HG03432 (cell line): ENCODE measurements around the gene TCEANC.

Source experiments
- ATAC-seq: cut with Tn5 transposase; IDR thresholded peaks from one replicate; pipeline ENCODE4 v1.9.1; 2021; ENCODE audit warnings: mild to moderate bottlenecking, moderate library complexity; ENCODE audit not compliant: unreplicated experiment

TCEANC gene

DNA sequence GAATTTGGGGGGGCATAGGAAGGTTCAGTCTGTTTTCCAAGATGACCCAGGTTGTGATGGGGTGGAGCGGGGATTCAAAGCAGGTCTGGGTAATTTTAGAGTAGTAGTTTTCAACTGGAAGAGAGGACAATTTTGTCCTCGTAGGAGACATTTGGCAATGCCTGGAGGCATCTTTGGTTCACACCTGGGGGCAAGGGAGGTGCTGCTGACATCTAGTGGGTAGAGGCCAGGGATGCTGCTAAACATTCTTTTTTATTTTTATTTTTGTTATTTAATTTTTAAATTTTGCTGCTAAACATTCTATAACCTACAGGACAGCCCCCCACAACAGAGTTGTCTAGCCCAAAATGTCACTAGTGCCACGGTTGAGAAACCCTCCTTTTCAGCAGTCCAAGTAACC, 37.9 kb downstream of the TCEANC start:
- no peak for ATAC-seq

DNA sequence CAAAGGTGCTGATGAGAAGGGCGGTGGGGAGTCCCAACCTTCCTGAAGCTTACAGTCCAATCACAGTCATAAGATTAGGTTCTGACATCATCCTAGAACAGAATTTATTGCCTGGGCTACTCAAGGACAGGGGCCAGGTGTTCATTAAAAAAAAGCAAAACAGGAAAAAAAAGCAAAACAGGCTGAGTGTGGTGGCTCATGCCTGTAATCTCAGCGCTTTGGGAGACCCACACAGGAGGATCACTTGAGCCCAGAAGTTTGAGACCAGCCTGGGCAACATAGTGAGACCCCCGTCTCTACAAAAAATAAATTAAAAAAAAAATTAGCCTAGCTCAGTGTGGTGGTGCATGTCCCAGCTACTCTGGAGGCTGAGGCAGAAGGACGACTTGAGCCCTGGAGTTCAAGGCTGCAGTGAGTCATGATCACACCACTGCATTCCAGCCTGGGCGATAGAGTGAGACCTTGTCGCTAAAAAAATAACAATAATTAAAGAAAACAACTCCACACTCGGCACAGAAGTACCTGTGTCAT, 39.0 kb downstream of the TCEANC start:
- no peak for ATAC-seq

DNA sequence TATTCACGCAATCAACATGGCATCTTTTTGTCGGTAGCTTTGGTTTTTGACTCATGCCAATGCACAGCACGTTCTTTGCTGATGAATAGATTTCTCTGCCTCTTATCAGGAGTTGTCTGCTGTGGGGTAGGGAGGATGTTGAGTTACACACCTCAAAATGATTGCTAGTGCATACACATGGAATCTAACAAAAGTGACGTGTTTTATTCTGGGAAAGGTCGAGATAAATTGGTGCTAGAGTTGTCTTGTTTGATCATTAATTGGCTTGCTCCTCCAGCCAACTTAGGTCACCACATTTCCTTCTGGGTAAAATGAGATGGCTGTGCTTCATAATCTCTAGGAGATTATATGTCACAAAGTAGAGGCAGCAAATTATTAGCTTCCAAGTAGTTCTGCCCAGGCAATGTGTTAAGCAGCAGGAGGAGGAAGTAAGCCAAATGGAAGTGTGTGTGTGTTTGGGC, 39.9 kb downstream of the TCEANC start:
- no peak for ATAC-seq

DNA sequence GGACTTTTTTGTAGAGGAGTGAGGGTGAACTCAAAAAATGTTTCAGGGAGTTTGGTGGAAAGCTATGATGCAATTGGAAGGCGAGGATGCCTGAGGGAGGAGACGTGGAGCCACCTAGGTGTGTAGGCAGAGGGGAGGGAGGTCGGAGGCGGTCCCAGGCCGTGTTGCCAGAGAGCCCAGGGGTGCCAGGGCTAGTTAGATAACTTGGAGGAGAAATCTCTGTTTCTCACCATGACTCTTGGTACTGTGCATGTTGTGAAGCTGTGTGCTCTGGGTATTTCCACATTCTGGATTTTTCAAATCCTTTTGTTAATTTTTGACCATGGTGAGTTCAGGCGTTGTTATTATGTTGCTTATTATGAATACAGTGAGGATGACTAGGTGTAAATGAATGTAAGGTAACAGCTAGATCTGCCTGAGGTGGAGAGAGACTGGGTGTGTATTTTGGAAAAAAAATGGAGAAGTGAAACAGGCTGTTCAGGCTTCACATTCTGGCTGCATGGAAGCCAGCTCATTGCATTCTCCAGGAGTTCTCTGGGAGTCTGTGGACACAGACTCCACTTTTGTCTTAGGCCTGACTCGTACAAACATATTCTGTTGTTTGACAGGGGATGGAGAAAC, 40.5 kb downstream of the TCEANC start:
- no peak for ATAC-seq

DNA sequence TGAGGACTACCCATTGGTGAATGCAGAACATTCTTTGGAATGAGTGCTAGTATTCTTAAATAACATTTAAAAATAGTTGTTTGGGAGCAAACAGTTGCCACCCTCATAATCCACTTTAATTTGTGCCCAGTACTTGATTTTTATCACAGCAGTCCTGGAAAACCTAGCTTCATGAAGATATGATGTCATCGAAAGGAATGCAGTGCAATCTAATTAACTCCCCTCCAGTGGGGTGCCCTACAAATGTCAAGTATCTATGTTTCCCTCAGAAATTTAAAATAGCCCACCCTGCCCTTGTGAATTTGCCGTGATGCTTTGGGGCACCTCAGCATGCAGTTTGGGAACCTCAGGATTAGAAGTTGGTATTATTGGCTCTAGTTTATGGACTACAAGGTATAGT, 41.4 kb downstream of the TCEANC start:
- ATAC-seq = no peak

DNA sequence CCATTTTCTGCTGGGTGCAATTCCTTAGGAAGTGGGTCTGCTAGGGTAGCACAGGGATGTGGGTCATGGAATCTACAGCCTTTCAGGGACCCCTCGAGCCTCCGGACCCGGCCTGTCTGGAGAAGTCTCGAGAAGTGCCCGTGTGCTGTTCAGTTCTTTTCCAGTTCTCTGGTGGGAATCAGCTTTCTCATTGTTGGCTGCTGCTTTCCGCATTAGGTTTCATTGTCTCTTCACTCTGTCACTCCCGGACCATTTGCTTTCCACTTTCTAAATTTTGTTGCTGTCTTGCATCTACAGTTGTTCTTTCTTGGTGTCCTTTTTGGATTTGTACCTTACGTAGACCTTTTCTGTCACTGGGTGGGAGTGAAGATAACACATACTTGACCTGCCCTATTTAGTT, 42.0 kb downstream of the TCEANC start:
- no peak for ATAC-seq

DNA sequence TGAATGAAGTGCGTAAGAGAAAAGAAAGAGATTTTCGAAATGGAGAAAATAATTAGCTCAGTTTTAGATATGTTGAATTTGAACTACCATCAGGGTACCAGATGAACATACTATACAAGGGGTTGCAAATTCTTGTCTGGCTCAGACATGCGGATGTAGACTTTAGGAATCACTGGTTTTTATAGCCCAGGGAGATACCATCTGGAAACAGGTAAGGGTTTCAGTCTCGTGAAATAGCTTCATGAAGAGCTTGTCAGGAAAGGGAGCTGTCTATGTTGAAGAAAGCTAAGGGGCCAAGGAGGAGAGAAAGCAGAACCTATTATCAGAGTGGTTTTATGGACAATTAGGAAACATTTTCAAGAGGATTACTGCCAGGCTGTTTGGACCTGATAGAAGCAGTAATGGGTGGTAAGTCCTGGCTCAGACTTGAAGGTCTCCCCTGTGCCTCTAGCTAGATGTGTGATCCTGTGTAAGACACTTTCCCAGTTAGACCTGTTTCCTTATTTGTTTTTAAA, 42.7 kb downstream of the TCEANC start:
- no peak for ATAC-seq

DNA sequence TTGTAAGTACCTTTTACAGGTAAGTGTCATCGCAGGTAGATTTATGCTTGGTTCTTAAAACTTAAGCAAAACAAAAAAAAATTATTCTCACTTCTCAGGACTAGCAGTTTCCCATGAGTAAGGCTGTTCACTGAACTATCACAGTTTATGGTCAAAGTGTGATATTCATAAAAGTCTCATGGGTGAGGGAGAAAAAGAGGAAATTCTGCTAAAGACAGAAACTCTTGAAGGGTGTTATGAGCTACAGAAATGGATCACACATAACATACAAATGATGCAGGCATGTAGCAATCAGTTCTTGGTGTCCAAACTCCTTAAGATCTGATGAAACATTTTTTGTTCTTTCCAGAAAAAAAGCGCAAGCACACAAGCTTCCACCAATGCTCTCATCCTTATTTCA, 44.5 kb downstream of the TCEANC start:
- ATAC-seq = peak; percentile 65

DNA sequence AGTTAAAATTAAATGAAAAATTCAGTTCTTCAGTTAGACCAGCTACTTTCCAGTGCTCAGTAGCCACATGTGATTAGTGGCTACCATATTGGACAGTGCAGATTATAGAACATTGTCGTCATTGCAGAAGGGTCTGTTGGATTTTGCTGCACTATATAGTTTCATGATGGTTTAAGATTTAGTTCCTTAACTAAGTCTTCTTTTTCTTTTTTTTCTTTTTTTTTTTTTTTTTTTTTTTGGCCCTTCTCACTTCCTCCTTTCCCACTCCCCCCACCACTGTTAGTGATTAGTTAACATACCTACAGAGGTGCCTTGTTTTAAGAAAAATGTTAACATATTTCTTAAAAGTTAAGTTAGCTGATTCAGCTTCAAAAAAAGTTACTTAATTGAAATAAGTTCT, 45.0 kb downstream of the TCEANC start:
- peak; percentile 4 for ATAC-seq

DNA sequence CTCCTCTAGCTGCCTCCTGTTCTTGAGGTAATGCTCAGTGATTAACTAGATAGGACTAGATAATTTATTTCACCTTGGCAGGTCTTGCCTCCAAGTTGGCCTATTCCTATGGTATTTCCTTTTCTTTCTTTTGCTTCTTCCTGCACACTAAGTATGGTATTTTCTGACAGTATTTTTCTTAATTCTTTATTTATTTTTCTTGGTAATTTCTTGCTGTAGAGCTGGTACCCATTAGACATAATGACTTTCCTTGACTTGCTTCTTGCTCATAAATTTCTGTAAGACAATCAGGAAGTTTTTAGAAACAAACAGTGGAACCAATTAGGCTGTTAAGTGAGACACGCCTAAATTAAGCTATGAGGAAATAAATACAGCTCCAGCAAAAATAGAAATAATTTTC, 45.5 kb downstream of the TCEANC start:
- no peak for ATAC-seq

DNA sequence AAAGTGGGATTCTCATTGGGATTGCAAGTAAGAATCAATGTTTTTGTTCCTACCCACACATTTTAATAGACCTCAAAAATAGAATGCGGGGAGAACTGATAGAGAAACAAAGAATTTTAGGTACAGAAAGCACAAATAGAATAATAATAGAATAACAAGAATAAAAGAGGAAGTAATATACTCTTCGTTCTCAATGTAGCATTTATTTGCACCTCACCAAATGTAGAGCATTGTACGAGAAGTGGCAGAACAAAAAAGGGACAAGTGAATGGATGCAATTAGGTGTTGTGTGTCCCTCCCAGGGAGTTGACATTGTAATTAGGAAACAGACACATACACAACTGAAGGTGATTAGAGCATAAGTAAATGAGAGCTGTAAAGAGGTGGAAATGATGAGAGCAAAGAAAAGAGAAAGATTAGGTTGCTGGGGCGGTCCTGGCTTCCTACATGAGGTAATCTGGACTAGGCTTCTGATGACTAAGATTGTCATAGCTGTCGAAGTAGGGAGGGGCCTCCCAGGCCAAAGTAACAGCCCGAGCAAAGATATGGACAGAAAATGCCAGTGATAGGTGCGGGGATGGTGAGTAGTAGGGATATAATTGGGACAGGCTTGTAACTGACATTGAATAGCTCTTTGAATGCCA, 46.4 kb downstream of the TCEANC start:
- ATAC-seq = peak; percentile 67

DNA sequence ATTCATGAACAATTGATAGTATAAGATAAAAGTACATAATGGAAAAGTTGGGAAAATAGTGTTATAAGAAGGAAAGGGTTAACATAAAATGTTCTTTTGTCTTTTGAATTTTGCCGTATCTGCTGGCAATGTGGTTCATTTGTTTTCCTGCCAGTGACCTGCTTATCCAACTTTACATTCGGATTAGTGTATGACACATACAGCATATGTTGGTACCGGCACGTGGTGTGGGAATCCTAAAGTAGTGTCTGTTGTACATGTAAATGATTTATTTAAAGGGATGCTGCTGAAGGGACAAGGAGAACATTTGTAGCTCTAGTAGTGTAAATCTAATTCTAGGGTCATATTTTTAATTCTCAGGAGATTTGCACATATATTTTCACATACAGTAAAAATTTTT, 47.4 kb downstream of the TCEANC start:
- no peak for ATAC-seq

DNA sequence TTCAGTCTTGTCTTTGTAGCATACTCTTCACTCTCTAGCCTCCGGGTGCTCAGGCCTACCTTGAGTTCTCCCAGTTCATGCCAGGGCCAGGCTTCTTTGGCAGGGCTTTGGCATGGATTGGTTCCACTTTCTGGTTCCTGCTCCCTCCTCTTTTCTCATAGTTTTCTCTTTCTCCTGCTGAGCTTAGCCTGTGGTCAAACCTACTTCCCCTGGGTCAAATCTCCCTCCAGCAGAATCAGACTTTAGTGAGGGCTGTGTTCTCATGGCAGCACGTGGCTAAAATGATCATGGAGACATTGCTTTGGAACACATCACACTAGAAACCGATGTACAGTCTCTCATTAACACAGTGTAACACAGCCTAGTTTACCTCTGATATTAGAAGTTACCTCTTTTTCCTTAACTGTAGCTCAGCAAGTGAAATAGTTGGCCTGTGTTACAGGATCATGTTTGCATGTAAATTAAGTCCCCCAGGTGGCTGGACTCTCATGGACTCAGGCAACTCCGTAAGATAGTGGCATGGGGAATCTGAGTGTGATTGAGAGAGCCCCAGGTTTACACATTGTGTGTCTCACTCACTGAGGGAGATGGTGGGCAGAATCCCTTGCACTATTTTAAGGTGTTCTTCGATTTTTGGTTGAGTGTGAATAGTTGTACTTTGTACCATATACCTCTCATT, 49.3 kb downstream of the TCEANC start:
- ATAC-seq = no peak

DNA sequence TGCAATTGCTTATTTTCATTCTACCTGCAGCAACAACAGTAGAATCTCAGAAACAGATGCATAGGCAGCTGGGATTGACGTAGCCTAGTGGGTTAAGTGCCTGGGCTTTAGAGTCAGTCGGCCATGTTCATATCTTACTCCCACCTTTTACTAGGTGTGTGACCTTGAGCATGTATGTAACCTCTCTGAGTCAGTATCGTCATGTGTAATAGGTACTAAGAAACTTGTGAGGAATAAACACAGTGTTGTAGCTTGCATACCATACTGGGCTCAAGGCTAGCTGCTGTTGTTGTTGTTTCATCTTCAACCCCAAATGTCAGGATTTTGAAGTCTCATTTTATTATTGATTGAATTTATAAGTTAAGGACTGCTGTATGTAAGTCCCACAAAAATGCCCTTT, 50.2 kb downstream of the TCEANC start:
- ATAC-seq = no peak

DNA sequence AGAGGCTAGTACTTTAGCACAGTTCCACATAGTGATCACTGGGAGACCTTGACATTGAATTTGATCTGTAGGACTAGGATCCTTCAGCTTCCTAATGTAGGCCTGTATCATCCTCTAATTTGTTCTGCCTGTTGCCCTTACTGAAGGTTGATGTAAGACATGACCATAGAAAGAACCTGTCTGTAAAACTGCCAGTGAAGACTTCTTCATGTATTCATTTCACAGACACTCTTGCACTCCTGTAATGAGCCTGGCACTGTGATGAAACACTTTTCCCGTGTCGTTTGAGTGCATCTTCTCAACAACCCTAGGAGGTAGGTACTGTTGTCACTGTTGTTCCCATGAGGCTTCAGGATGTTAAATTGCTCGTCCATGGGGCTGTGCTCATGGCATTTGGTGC, 50.6 kb downstream of the TCEANC start:
- no peak for ATAC-seq

DNA sequence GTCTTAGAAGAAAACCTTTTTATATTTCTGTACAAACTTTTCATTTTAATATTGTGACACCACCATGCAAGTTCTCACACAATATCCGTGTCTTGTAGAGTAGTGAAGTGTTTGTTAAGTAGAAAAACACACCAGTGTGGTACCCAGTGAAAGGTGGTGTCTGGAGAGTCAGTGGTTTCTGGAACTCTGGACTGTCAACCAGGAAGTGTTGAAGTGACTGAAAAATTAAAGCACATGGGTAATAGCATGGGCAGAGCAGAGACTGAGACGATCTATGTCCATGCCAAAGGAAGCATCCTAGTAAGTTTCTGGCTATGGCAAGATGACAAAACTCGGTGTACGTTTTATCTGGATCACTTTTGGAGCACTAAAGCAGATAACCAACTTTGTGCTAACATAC, 58.2 kb downstream of the TCEANC start:
- ATAC-seq = no peak
